ENCODE measurements around the gene PAQR7.

Gene PAQR7

GRCh38 chr1:25907601-25908000, 32.1 kb upstream of the PAQR7 start:
- DNase-seq (ENCODE audit: insufficient read length, low spot score) (no peak), FAIRE-seq (no peak)
- TF ChIP-seq POLR2A (IDR thresholded peaks at IDR 0.05; ENCODE audit: low read depth, low read length), result no peak

- FAIRE-seq (no peak), DNase-seq (ENCODE audit: insufficient read length, low spot score) (no peak)
- no peak for TF ChIP-seq POLR2A (IDR thresholded peaks at IDR 0.05; ENCODE audit: low read depth, low read length)
Measured at GRCh38 chr1:25906644-25907300, 31.3 kb upstream of the PAQR7 start.

DNA sequence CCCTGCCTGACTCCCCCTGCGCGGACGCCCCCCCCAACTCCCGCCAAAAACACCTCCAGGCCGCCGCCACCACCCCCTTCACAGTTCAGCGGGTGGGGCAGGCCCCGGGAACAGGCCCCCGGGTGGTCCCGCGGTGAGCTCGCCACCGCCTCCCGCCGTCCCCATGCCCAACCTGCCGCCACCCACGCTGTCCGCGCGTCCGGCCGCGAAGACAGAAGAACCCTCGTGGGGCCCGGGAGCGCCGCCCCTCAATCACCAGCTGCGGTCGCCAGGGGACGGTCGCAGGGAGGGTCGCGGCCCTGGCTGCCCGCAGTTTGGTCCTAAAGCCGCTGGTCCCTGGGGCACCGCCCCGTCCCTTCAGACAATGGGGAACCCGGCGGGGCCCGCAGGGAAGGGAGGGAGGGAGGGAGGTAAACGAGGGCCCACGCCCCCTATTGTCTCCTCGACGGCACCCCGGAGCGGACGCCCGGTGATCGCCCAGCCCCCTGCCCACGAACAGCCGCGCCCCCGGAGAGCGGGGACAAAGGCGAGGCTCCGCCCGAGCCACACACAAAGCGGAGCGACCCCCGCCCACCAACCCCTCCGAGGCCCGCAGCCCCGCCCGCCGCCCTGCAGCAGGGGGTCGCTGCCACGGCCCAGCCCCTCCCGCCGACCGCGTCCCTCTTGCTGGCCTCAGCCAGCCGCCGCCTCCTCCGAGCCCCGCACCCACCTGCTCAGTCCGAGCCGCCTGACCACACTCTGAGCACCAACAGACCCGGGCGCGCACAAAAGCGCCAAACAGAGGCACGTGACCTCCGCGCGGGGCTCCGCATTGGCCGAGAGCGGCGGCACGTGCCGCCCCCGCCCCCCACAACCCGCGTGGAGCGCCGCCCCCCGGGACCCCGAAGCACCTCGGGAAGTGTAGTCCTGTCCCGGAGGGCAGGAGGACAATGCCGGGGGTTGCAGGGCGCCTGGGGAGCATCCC, 30.5 kb upstream of the PAQR7 start, which contains the start of gene STMN1:
Gene STMN1, minus strand, starts transcription at position 740 of the 964 bp plus-strand sequence. CDS start 1,743 bp downstream, outside the sequence.
- FAIRE-seq (peak; percentile 43), DNase-seq (ENCODE audit: insufficient read length, low spot score) (peak; percentile 59)
- TF ChIP-seq POLR2A (IDR thresholded peaks at IDR 0.05; ENCODE audit: low read depth, low read length), result peak; percentile 91

- TF ChIP-seq POLR2A (IDR thresholded peaks at IDR 0.05; ENCODE audit: low read depth, low read length), result no peak
- FAIRE-seq (peak; percentile 38), DNase-seq (ENCODE audit: insufficient read length, low spot score) (peak; percentile 67)
Measured at GRCh38 chr1:25904943-25905679, 29.6 kb upstream of the PAQR7 start.

- FAIRE-seq, result no peak
- DNase-seq (ENCODE audit: insufficient read length, low spot score), result no peak
- no peak for TF ChIP-seq POLR2A (IDR thresholded peaks at IDR 0.05; ENCODE audit: low read depth, low read length)
Measured at GRCh38 chr1:25903986-25904385, 28.5 kb upstream of the PAQR7 start.

DNA sequence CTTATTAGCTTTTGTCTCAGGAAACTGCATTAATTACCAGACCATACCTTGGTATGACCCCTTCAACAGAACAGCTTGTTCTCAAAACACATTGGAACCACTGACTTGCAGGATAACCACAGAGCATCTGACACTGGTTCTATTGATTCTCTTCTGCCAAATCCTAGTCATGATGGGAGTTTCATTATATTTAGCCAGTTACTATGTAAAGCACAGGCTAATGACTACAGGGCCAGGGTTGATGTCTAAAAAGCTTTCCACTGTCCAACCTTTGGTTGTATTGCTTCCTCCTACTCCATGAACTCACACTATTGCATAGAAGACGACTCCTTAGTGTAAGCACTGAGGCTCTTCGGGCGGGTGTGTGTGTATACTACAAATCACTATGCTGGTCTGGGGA, 27.0 kb upstream of the PAQR7 start:
- FAIRE-seq, result no peak
- DNase-seq (ENCODE audit: insufficient read length, low spot score), result no peak

GRCh38 chr1:25900219-25900618, 24.7 kb upstream of the PAQR7 start:
- FAIRE-seq, result no peak
- no peak for TF ChIP-seq POLR2A (IDR thresholded peaks at IDR 0.05; ENCODE audit: low read depth, low read length)
- no peak for DNase-seq (ENCODE audit: insufficient read length, low spot score)

More for the DNA sequence above, 27.0 kb upstream of the PAQR7 start:
- no peak for TF ChIP-seq POLR2A (IDR thresholded peaks at IDR 0.05; ENCODE audit: low read depth, low read length)

DNA sequence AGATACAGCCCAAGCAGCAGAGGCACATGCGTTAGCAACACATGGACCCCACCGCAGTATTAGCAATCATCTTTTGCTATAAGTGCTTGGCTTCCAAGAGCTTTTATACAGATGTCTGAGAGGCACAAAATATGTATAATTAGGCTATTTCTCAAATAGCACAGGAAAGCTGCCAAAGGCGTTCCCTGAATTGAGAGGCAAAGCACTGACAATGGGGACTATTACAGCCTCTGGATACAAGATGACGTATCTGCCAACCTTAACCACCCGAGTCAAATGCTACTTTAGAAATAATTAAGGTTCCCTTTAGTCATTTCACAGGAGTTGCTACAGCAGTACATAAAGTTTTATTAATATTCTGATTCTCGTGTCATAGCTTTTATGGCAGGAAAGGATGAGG, 24.3 kb upstream of the PAQR7 start:
- TF ChIP-seq POLR2A (IDR thresholded peaks at IDR 0.05; ENCODE audit: low read depth, low read length), result no peak
- FAIRE-seq (no peak), DNase-seq (ENCODE audit: insufficient read length, low spot score) (no peak)

GRCh38 chr1:25898223-25899015, 22.9 kb upstream of the PAQR7 start:
- FAIRE-seq (no peak), DNase-seq (ENCODE audit: insufficient read length, low spot score) (no peak)
- no peak for TF ChIP-seq POLR2A (IDR thresholded peaks at IDR 0.05; ENCODE audit: low read depth, low read length)

DNA sequence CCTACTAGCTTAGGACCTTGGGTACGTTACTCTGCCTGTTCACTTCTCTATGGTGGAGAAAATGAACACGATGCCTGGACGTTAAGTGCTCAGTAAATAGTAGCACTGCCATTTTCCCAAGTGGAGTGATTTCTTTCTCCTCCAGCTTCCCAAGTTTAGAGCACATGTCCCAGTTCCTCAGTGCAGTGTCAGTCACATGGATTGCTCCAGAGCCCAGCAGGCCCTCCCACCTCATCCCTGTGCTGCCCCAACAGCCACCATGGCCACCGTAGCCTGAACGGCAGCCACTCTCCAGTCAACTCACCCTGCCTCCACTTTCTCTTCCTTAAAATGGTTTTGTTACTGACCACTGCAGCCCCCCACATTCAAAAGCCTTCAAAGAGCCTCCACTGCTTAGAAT, 22.2 kb upstream of the PAQR7 start:
- DNase-seq (ENCODE audit: insufficient read length, low spot score) (no peak), FAIRE-seq (no peak)
- no peak for TF ChIP-seq POLR2A (IDR thresholded peaks at IDR 0.05; ENCODE audit: low read depth, low read length)

GRCh38 chr1:25896266-25896665, 20.8 kb upstream of the PAQR7 start:
- no peak for DNase-seq (ENCODE audit: insufficient read length, low spot score)

DNA sequence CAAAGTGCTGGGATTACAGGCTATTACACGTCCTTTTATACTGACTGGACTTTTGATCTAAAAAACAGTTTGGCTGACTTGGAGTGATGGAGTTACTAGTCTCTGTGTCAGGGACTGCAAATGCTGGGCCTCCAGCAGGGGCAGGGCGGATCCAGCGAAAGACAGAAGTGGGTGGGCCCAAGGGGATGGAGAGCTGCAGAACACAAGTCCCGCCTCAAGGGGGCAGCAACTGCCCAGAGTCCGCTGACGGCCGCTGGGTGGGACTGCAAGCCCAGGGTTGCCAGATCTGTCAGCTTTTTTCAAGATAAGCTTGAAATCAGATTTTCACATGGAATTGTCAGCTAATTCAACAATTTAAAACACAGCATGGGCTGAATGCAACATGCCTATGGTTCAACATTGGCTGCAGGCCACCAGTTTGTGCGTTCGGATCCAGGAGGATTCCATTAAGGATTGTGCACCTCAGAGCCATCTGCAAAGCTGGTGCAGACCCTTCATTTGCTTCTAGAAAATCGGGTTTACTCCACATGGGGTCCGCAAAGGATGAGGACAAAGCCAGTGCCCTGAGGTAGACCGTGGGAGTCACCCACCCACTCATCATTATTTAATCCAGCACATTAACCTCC, 20.0 kb upstream of the PAQR7 start:
- DNase-seq (ENCODE audit: insufficient read length, low spot score) (no peak), FAIRE-seq (peak; percentile 33)
- TF ChIP-seq POLR2A (IDR thresholded peaks at IDR 0.05; ENCODE audit: low read depth, low read length), result no peak

More at GRCh38 chr1:25896266-25896665, 20.8 kb upstream of the PAQR7 start:
- FAIRE-seq, result no peak
- no peak for TF ChIP-seq POLR2A (IDR thresholded peaks at IDR 0.05; ENCODE audit: low read depth, low read length)

DNA sequence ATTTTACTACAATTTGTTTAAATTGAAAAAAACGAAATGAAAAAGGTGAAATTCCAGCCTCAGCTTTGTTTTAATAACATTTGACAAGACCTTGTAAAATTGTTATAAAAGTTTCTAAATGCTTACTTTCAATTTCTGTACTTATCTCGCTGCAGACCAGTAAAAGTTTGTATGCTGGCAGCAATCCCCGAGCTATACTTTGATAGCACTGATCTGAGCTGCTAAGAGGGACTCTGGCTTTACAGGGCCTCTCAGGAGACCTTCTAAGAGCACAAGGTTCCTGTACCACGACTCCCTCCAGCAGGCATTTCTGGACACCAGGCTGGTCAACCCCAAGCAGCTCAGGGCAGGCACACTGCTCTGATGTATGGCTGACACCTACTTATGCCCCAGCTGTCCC, 17.6 kb upstream of the PAQR7 start:
- no peak for TF ChIP-seq POLR2A (IDR thresholded peaks at IDR 0.05; ENCODE audit: low read depth, low read length)
- FAIRE-seq, result no peak
- no peak for DNase-seq (ENCODE audit: insufficient read length, low spot score)
